NCI-H510A (cell line): ENCODE measurements around the gene UQCR11.

Source experiments
- DNase-seq: peaks from one replicate; lab custom pipeline; 2025; lab: John Stamatoyannopoulos, UW

UQCR11 gene

DNA sequence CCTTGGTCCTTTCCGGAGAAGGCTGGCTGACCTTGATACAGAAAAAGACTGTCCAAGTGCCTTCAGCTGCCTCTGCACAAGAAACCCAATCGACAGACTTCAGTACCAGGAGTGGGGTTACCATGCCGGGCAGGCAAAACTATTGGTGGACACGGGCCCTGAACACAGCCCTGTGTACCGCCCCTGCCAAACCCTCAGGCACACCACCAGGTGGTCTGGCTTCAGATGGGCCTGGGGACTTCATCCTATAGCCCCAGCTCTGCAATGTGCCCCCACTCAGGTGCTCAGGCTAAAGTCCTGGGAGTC is 29.6 kb upstream of the UQCR11 start:
- no peak for DNase-seq

GRCh38 chr19:1634242-1634937 is 29.1 kb upstream of the UQCR11 start:
- no peak for DNase-seq

GRCh38 chr19:1633269-1633826 is 28.1 kb upstream of the UQCR11 start:
- DNase-seq: no peak

- DNase-seq: no peak
Measured at GRCh38 chr19:1632462-1633268, 27.4 kb upstream of the UQCR11 start.

DNA sequence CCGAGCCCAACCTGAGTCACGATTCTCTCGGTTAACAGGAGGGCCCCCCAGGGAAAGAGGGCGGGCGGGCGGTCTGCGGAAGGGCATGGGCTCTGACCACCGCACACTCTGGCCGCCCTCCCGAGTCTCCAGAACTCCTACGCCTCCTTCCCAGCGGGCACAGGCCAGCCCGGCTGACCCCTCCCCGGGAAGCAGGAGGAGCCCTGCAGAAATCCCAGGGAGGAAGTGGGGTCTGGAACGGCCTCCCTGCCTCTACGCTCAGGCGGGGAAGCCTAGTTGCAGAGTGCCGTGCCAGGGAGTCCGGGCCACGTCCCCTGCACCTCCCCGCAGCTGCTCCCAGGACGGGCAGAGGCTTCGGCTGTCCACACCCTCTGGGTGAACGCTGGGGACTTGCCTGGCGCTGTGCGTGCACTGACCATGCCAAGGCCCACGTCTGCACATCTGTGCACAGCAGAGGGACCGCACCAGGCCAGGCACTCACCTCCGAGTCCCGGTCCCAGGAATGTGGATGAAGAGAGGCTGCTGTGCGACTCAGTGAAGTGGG is 26.4 kb upstream of the UQCR11 start:
- DNase-seq: no peak

DNA sequence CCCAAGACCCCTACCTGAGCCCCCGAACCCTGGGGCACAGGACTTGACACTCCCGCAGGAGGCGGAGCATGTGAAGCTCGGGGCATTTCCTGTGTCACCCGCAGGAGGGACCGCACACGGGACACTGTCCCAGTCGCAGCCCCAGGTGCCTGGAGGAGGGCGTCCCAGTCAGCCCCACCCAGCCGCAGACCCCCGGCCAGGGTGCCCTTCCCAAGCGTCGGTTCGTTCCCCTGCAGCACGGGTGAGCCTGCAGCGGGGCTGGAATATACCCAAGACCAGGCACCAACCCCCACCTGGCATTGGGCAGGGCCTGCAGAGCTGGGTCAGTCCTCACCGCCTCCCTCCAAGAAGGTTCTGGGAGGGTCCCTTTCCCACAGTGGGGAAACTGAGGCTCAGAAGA is 25.5 kb upstream of the UQCR11 start:
- DNase-seq: no peak

DNA sequence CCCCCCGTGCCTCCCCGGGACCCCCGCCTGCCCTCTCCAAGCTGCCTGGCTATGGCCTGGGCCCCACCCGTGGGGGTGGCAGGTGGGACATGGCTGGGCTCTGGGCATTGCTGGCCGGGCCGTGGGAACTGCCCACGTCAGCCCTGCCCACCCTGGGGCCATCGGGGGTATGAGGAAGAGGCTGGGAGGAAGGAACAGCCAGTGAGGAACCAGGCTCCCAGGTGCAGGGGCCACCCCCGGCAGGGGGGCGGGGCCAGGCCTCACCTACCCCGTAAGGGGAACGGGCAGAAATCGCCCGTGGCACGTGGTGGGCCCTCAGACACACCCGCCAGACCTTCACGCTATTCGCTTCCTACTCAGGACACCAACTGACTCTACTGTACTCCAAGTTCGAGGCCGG is 24.8 kb upstream of the UQCR11 start:
- no peak for DNase-seq

DNA sequence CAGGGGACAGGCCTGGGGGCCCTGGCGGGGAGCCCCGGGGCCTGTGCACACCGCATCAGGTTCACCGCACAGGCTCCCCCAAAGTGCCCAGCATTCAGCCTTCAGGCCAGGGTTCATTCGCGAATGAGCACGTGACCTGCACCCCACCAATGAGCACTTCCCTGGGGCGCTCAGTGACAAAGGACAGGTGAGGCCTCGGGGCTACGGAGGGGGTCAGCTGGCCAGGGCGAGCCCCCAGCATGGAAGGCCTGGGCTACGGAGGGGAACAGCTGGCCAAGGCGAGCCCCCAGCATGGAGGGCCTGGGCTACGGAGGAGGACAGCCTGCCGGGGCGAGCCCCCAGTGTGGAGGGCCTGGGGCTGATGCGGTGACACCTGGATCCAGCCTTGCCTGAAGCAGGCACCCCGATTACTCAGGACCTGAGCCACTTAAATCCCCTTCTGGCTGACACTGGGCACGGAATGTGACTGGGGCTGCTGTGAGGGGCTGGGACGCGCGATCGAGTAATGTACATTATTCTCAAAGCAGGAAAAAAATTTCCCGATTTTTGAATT is 24.1 kb upstream of the UQCR11 start:
- DNase-seq: no peak

DNA sequence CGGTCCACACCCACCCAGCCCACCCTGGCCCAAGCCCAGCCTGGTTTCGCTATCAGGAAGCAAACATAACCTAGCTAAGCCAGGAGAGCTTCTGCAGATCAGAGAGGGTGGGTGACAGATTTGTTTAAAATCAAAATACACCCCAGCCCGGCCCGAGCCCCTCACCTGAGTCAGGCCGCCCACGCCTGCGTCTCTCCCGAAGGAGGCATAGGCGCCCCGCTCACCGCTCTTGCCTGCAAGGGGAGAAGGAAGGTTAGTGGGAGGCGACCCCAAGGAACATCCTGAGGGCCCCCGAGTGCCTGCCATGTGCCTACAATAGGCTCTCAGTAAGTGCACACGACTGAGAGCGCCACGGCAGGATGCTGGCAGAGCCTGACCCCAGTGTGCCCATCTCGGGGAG is 21.9 kb upstream of the UQCR11 start:
- DNase-seq: no peak

- DNase-seq: no peak
Measured at GRCh38 chr19:1626417-1627010, 21.3 kb upstream of the UQCR11 start.

DNA sequence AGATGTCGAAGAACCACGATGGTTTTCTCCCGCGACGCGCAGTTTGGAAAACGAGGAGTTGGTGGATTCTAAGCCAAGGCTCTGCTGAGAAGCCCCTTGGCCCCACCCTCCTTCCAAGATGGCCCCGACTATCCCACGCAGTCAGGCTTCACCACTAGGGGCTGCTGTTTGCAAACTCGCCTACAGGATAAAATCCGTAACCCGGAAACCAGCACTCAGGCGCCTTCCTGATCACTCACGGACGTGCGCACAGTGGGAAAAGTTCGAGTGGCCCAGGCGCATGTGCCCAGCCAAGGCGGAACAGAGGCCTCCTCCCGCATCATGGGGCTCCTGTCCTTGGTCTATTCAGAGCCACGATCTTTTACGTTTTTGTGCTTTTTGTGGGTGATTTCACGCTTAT is 19.2 kb upstream of the UQCR11 start:
- no peak for DNase-seq

DNA sequence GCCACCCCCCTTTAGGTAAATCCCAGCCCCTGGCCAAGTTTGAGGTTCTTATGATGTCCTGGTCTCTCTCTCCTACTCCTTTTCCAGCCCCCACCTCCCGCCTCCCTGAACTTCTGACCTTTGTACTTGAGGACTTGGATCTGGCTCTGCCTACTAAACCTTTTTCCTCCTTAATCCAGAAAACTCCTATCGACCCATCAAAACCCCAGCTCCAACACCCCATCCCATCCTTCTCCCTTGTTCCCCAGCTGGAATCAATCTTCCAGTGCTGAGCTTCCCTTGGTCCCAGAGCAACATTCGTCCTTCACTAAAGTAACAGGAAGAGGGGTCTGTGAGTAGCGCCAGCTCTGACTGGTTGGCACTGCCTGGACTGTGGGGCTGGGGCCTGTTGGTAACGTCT is 17.3 kb upstream of the UQCR11 start:
- no peak for DNase-seq

DNA sequence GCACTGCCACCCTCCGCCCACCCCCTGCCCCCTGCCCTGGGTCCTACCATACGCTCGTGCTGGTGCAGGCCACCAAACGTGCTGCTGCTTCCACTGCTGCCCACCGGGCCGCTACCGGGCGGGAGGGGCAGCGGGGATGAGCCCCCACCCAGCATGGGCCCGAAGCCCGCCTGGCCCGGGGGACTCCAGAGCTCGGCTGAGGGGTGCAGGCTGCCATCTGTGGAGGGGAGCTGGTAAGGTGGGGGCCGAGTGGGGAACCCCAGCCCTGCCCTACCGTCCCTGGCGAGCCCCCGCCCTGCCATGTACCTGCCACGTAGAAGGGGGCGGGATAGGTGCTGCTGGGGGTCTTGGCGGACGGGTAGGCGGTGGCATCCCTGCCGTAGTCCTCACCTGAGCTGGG is 16.7 kb upstream of the UQCR11 start:
- no peak for DNase-seq

- no peak for DNase-seq
Measured at GRCh38 chr19:1621574-1621973, 16.3 kb upstream of the UQCR11 start.

GRCh38 chr19:1621021-1621420 is 15.8 kb upstream of the UQCR11 start:
- DNase-seq: no peak

DNA sequence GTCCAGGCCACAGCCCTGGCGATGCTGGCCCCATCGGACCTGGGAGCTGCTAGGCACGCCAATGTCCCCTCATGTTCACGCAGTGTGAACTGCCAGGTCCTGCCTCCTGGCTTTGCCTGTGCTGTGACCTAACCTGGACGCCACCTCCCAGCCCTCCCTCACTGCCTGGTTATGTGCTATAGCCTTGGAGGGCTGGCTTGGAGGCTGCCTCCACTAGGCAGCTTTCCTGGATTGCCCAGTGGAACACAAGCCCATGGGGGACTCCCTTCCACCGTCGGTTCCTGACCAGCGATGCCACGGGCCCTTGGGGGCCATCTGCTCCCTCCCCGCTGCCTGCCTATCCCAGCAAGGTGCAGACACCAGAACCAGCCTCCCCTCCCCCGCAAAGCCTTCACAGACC is 15.2 kb upstream of the UQCR11 start:
- no peak for DNase-seq

DNA sequence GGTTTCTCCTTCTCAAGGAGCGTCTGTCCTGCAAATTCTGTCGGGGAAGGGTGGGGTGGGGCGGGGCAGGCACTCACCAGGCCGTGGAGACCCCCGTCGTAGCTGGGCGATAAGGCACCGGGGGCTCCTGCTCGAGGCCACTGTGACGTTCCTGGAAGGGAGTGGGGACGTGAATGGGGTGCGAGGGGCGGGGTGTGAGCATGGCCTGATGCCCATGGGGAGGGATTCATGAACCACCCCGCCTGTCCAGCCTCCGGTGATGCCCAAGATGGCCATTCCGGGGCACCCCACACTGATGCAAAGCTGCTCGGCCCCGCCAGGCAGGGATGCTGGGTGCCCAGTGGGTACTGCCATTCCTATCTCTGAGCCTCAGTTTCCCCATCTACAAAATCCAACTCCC is 14.4 kb upstream of the UQCR11 start:
- no peak for DNase-seq

DNA sequence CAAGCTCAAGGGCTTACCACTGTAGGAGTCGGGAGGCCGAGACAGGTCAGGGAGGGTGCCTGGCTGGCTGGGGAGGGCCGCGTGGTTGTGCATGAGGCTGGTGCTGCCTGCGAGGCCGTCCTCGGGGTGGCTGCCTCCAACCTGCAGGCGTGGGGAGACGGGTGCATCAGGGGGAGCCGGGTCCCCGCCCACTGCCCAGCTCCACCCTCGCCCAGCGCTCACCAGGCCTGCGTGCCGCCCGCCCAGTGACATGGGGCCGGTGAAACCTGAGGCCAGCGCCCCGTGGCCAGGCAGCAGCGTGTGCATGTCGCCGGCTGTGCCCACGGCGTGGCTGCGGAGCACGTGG is 13.8 kb upstream of the UQCR11 start:
- DNase-seq: no peak

GRCh38 chr19:1618157-1619093 is 13.2 kb upstream of the UQCR11 start:
- DNase-seq: no peak

DNA sequence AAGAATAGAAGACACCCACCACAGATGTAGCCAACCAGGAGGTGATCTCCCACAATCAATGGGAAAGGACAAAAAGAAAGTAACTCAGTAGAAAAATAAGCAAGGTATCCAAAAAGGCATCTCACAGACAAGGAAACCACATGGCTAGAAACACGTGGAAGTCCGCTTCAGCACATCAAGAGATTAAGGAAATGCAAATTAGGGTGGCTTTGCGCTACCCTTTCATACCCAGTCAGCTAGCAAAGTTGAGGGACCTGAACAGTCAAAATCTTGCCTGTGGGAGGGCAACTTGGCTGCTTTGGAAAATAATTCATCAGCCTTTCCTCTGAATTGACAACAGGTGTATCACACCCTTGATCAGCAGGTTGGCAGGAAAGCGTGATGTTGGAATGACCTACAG is 11.6 kb upstream of the UQCR11 start:
- DNase-seq: no peak

DNA sequence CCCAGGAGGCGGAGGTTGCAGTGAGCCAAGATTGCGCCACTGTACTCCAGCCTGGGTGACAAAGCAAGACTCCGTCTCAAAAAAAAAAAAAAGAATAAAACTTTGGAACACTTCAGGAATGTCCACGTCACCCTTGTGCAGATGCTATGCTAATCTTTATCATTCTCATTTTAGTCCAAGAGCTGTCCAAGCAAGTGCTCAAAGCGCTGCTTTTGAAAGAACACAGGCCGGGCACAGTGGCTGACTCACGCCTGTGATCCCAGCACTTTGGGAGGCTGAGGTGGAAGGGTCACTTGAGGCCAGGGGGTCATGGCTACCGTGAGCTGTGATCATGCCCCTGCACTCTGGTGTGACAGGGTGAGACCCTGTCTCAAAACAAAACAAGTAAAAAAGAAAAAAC is 11.1 kb upstream of the UQCR11 start:
- no peak for DNase-seq
